CD4-positive, alpha-beta T cell treated with Interleukin-15 for 1 hour (primary cell): ENCODE measurements around the gene PDZK1.
"Not testable (repeated sequence)": the region's sequence is repeated elsewhere in the genome, so short reads cannot be mapped to it uniquely, and the experiment has no call there.

Experiments used
- DNase-seq: peaks from one replicate; pipeline ENCODE4 v3.0.0-alpha.2; 2020

PDZK1 gene

DNA sequence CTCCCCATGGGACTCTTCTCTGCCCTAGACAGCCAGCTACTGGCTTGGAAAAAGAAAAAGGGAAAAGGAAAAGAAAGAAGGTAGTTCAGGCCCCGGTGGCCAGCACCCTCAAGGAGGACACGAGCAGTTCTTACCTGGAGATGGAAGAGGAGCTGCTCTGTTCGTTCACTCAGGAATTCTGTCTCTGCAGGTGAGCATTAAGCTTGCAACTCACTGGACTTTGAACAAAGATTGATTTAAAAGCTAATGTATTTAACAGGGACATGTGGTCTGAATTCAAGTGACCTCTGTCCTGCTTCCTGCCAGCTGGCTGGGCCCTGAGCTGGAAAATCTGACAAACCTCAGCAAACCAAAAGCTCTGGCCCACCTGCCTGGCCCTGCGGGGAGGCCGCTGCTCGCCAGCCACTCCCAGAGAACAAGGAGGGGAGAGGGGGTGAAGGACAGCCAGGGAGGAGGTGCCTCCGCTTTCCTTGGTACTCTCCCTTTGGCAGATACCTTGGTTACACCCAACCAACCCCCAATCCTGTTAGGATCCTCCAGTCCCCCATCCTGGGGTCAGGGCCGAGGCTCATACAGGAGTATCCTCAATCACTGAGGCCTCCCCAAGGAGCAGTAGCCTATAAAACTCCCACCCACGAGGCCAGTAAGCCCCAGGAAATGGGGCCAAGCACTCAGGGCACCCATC, at the start of gene PDZK1:
Gene PDZK1, minus strand, starts transcription at position 186 of the 685 bp plus-strand sequence. CDS start 19,347 bp downstream, outside the sequence.
- no peak for DNase-seq

GRCh38 chr1:145751491-145752037, 44.4 kb upstream of the PDZK1 start:
- no peak for DNase-seq

GRCh38 chr1:145750426-145750825, 43.3 kb upstream of the PDZK1 start:
- no peak for DNase-seq

- no peak for DNase-seq
These were observed 40.5 kb upstream of the PDZK1 start for GRCh38 chr1:145747398-145748247.

DNA sequence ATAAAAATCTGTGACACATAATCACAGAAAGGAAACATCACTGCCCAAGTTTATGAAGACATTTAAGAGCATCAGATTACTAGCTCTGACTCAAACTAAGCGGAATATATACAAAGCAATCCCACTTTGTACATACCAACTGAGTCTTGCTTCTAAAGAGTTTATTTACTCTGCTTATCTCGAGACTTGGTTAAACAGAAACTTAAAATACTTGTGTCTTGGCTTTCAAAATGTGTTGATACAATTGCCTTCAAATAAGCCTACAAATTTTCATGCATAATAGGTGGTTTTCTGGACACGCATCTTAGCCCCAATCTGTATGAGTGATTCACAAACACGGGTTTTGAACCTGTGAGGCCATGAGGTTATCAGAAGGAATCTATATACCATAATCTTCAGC, 33.1 kb upstream of the PDZK1 start:
- no peak for DNase-seq

- no peak for DNase-seq
These were observed 29.0 kb upstream of the PDZK1 start for GRCh38 chr1:145736191-145736590.

DNA sequence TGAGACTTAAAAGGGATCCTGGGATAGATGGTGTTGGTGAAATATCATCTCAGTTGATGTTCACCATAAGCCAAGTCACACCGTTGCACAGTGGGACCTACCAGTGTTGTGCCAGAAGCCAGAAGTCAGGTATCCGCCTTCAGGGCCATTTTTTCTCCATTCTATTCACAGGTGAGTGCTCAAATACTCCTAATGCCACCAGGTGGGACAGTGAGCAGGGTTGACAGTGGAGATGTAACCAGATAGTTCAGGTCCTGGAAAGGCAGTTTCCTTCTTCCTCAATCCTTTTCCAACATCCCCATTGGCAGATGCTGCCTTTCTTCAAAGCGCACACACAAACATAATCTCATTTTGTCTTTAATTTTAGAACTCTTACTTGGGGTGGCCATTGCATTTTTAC, 23.7 kb upstream of the PDZK1 start:
- DNase-seq = no peak

GRCh38 chr1:145730467-145730866, 23.3 kb upstream of the PDZK1 start:
- no peak for DNase-seq

DNA sequence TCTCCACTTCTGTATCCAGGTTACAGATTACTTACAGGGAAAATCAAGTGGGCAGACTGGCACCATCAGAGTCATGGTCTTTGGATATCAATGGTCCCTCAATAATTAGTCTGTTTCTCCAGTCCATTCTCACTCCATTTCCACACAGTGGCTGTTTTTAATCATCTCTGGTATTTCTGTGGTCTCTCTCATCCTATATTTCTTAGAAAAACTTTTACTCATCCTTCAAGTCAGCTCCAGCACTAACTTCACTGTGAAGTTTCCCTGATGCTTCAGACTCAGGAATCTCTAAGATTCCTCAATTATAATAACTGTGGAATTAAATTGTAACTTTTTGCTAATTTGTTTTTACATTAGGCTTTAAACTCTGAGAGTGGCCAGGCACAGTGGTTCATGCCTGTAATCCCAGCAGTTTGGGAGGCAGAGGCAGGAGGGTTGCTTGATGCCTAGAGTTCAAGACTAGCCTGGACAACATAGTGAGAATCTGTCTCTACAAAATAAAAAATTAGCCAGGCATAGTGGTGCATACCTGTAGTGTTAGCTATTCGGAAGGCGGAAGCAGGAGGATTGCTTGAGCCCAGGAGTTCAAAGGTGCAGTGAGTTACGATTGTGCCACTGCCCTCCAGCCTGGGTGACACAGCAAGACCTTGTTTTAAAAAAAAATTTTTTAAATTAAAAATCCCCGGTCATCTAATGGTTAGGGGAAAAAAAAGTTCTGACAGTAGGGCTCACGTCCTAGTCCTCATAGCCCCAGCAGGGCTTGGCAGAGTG, 22.7 kb upstream of the PDZK1 start:
- DNase-seq = no peak

- DNase-seq = no peak
These were observed 22.0 kb upstream of the PDZK1 start for GRCh38 chr1:145729196-145729595.

DNA sequence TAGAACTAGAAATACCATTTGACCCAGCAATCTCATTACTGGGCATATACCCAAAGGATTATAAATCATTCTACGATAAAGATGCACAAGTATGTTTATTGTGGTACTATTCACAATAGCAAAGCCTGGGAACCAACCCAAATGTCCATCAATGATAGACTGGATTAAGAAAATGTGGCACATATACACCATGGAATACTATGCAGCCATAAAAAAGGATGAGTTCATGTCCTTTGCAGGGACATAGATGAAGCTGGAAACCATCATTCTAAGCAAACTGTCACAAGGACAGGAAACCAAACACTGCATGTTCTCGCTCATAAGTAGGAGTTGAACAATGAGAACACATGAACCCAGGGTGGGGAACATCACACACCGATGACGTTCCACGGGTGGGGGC, 19.0 kb upstream of the PDZK1 start:
- DNase-seq = not testable (repeated sequence)

DNA sequence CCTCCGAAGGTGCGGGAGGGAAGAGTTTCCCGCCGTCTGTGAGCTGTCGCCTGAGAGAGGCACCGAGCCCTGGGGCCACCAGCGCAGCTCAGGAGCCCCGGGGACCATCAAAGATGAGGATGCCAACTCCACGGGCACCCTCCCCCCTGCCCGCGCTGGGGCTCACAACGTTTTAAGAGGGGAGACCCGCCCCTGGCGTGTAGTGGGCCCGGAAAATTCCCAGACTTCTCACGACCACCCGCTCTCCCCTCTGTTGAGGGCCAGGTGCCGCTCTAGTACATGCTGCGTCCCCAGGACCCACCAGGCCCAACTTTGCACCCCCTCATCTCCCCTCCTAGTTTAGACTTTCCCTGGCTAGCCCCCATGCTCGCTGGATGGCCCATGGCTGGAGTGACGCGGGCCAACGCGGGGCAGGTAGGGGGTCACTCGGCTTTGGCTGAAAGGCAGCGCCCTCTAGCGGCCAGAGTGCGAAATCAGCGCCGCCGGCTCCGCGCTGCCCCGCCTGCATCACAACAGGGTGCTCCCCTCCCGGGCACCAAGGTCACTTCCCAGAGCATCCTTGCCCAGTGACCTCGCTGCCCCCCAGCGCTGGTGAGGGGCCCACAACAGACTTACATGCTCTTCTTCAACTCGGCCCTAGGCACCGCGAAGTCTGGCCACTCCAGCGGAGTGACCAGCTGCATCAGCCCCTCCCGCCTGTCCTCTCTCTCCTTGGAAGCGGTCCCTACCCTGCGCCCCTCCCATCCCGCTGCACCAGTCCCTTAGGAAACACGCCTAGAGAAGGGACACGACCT, 13.9 kb upstream of the PDZK1 start:
- DNase-seq = peak; percentile 57

DNA sequence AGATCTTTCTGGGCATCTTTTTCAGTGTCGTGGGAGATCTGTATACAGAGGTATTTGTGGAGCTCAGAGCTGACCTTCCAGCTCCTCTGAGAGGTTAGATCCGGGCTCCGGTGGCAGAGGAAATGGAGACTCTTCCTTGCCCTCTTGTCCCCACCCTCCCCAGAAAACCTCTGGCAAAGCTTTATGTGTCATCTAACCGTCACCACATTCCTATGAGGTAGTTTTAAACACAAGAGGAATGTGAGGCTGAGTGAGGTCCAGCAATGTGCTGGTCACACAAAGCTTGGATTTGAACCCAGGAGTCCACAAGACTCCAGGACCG, 13.3 kb upstream of the PDZK1 start:
- DNase-seq = no peak

DNA sequence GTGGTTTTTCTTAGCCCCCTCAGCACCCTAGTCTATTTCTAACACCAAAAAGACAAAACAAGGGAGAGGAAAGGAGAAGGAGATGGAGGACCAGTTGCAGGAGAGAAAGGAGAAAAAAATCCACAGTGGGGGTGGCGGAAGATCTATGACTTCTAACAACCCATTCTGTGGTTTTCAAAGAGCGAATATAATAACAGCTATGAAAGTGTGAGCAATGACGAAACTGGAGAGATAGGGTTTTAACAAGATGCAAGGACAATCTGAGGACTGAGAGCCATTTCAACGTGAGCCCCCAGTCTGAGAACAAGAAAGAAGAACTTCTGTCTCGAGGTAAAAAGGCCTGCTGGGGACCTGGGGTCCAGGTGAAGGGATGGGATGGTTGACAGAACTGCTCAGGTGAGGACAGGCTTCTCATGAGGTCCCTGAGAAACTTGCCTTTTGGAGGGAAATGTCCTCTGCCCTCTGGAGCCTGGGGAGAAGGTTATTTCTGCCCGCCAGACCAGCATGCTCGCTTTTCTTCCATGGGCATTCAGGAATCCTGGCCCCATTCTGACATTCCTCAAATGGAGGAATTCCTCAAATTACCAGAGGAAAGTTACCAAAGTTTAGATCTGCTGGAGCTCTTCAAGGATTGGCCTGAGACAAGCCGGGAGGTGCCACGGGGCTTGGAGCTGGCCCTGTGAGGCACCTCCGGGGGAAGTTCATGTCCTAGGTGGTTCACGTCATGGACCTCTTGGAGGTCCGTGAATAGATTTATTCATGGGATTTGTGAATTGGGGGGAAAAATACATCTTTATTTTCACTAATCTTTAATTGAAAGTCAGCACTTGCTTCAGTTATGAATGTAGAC, 12.3 kb upstream of the PDZK1 start, which contains the start of gene CD160:
Gene CD160, plus strand, starts transcription at position 270 of the 850 bp plus-strand sequence. CDS start 8,829 bp downstream, outside the sequence.
- DNase-seq = no peak

DNA sequence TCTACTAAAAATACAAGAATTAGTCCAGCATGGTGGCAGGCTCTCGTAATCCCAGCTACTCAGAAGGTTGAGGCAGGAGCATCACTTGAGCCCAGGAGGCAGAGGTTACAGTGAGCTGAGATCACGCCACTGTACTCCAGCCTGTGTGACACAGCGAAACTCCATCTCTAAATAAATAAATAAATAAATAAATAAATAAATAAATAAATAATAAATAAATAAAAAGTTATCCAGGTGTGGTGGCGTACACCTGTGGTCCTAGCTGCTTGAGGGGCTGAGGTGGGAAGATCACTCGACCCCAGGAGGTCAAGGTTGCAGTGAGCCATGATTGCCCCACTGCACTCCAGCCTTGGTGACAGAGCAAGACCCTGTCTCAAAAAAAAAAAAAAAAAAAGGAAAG, 11.3 kb upstream of the PDZK1 start:
- not testable (repeated sequence) for DNase-seq

GRCh38 chr1:145717833-145718232, 10.7 kb upstream of the PDZK1 start:
- DNase-seq = no peak

DNA sequence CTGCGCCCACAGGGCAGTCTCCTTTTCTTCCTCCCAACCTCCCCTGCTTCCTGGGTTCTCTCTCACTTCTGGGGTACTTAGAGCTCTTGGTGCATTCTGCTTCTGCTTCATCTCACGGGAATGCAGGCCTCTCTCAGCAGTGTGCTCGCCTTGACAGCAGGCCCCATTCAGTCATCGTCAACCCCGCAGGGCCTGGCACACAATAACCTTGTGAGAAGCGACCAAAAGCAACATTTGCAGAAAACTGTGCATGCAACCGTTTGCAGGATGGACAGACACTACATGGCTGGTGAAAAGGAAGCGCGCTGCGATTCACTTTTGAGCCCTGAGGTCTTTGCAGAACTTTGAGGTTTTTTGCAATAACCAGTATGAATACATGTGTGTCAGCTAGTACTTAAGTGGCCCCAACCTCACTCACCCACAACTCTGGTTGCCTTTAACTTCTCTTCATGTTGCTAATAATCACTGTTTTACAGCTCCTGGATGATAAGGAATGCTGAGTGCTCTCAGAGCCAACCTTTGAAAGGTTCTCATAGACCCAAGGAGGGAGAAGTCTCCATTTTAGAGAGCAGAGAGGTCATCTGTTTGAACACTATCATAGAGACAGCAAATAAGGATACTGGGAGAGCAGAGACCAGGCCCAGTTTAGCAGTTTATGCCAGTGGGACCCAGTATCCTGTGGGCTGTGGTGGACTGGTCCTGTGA, 9.6 kb upstream of the PDZK1 start:
- DNase-seq = no peak

DNA sequence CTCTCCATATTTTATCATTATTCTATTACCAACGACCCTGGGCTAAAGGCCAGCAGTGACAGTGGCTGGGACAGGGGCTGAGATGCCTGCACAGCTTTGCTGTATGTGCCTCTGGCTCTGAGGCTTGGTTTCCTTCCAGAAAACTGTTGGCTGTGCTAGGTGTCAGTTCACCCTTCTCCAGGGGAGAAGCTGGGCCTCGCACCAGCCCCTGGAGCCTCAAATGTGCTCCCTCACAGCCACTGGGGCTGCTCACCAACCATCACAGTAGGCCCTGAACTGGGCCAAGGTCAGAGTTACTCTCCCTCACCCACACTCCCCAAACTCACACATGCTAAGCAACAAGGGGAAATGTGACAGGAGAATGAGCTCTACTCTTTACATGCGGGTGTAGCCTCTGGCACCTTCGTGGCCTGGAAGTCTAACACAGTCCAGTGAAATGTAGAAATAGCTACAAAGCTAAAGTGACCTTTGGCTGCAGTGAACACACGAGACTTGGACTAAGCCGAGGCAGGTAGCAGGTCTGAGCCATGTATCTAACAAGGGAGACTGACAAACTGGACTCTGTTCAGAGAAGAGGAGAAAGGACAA, 7.5 kb upstream of the PDZK1 start:
- no peak for DNase-seq

- DNase-seq = no peak
These were observed 4.1 kb upstream of the PDZK1 start for GRCh38 chr1:145711213-145711651.
